Placental pericyte (primary cell): ENCODE data around the gene PCDHGA1. TPM values are rescaled to one million over a fixed set of nuclear protein-coding genes. Genes with fewer than 3 reads are reported as not detected.

Experiments
- total RNA-seq: library from RNA; depleted of rRNA; stranded (reverse); fragments of >200 nt; gene quantifications from 2 replicates; pipeline ENCODE4 v1.2.3, GENCODE V29; 2012

PCDHGA1 gene
- 0.43 and 0.88 TPM in 2 replicates for total RNA-seq

DNA sequence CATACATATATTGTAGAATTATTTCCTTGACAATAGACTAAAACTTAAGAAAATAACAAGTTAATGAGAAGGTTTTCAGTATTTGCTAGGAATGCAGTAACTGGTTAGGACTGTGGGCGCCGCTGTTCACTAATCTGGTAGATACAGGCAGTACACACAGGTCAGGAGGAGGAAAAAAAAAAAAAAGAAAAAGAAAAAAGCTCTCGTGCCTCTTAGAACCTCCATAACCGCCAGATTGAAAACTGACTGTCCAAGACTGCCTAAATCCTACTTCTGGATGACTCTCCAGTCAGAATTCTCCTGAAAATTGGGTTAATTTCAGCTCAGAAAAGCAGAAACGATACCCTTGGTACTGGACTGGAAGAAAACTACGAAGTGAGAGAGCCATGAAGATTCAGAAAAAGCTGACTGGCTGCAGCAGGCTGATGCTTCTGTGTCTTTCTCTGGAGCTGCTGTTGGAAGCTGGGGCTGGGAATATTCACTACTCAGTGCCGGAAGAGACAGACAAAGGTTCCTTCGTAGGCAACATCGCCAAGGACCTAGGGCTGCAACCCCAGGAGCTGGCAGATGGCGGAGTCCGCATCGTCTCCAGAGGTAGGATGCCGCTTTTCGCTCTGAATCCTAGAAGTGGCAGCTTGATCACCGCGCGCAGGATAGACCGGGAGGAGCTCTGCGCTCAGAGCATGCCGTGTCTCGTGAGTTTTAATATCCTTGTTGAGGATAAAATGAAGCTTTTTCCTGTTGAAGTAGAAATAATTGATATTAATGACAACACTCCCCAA lies at the start of gene PCDHGA1:
PCDHGA1 (plus strand) TSS at position 216 of the 782 bp plus-strand sequence.

DNA sequence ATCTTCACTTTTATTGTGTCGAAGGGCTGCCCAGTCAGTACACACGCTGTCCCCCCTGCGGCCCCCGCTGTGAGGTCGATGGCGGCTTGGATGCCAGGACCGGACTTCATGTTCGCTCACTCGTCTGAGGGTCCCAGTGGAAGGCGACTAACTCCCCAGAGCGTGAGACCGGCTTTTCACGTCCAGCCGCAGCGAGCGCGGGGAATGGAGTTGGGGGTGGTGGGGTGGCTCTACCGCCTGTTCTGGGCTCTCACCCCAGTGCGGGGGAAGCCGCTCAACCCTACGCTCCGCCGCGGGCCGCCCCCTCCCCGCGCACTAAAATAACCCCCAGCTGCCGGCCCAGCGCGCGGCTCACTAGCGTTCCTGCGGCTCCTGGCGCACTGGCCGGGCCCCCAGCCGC lies 26.6 kb upstream of the PCDHGA1 start, which contains the start of gene SLC25A2:
SLC25A2 (minus strand) TSS at position 294 of the 400 bp plus-strand sequence; CDS start at position 110, 184 bp downstream.

DNA sequence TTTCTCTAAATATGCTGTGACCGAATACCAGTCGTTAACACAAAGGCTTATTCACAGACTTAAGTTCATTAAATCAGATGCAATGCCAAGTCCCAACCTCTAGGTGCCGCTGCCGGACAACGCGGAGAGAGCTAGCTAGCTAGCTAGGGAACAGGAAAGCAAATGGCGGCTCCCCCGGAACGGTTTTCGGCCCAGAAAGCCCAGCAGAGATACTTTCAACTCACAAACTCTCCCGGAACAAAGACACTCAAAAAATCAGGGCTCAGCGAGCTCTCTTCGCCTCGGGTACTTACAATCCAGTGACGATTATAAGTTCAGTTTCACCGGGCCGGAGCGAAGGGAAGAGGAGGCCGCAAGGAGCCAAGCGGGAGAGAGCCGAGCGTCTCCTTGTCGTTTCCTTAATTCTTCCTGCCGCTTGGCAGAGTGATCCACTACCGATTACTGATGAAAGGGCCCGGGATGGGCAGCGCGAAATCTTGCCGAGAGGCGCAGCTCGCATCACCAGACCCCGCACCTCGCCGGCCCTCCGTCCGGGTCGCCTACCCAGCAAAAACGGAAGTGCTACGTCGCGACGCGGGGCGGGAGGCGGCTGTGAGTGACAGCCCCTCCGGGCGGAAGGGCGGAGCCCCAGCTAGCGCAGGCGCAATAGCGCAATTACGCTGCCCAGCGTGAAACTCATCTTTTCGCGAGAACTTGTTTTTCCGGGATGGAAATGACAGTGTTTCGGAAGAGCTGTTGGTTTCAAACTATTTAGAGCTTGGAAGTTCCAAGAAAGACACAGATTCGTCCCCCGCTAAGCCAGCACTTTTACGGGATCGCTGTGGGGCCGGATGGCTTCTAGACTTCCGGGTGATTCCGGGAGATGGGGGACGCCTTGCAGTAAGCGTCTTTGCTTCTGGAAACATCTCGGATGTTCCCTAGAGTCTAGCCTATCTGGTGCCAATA lies 9.8 kb upstream of the PCDHGA1 start, which contains the start of gene TAF7:
TAF7 (minus strand) TSS at position 560 of the 945 bp plus-strand sequence. CDS start 740 bp downstream, outside the sequence.

DNA sequence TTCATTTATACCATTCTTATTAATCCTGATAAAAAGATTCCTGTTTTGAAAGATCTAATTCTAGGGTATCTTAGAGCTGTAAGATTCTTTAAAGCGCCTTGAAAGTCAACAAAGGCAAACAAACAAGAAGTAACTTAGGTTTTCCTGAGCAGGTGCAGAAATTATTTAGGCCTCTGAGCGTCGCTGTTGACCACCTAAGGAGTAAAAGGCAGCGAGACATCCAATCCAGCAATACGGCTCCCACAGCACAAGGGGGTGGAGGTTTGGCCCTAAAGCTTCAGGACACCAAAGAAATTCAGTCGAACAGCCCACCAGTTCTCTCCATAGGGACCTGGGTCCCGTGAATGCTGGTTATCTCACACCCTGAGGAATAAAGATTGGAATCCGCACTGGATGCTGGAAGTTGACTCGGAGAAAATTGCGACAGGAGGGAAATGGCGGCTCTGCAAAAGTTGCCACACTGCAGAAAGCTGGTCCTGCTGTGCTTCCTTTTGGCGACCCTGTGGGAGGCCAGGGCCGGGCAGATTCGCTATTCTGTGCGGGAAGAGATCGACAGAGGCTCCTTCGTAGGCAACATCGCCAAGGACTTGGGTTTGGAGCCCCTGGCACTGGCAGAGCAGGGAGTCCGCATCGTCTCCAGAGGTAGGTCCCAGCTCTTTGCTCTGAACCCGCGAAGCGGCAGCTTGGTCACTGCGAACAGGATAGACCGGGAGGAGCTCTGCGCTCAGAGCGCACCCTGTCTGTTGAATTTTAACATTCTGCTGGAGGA lies 8.4 kb downstream of the PCDHGA1 start, which contains the start of gene PCDHGA2:
PCDHGA2 (plus strand) TSS at position 223 of the 769 bp plus-strand sequence.

DNA sequence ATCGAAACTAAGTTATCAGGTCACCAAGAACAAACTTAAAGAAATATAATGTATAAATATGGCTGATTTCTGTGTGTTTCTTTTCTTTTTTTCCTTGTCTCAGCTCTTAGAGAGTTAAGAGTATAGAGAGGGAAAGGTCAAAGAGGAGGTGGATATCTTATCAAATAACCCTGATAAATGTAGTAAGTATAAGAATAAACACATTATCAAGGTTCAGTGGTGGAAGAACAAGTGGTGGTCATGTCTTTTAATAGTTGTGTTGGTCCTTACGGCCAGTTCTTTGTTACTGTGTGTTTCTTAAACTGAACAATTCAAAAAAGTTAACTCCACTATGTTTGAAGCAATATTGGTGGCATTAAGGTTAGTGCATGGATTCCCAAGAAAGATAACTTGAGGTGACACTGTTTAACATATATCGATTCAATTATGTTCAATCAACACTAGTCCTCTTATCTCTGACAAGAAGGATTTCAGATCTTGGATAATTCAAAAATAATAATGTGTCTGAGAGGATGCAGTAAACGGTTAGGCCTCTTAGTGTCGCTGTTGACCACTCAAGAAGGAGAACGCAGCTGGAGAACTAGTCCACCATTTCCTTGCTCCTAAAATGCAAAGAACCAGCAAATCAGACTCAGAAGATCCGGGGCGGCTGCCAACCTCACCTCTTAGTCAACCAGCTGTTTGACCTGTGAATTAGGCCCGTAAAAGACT lies 13.1 kb downstream of the PCDHGA1 start, which contains the start of gene PCDHGA3:
PCDHGA3 (plus strand) TSS at position 588 of the 711 bp plus-strand sequence. CDS start 205 bp downstream, outside the sequence.

DNA sequence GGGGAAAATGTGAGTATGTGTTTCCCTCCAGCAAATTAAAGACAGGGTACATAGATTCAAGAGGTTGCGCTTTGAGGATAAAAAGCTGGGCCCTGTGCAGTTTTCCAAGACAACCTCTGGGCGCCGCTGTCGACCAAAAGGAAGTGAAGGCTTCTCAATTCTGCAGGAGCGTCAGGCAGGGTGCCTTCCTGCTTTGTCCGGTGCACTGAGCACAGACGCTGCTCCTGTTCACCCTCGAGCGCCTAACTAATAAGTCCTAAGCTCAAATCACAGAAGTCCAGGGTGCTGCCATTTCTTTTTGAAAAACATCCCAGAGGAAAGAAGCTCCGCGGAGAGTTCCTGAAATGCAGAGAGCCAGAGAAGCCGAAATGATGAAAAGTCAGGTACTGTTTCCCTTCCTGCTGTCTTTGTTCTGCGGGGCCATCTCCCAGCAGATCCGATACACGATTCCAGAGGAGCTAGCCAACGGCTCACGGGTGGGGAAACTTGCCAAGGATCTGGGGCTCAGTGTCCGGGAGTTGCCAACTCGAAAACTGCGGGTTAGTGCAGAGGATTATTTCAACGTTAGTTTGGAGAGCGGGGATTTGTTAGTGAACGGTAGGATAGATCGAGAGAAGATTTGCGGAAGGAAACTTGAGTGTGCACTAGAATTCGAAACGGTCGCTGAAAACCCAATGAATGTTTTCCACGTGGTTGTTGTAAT lies 19.8 kb downstream of the PCDHGA1 start, which contains the start of gene PCDHGB1:
PCDHGB1 (plus strand) TSS at position 183 of the 703 bp plus-strand sequence; CDS start at position 345, 162 bp downstream.

DNA sequence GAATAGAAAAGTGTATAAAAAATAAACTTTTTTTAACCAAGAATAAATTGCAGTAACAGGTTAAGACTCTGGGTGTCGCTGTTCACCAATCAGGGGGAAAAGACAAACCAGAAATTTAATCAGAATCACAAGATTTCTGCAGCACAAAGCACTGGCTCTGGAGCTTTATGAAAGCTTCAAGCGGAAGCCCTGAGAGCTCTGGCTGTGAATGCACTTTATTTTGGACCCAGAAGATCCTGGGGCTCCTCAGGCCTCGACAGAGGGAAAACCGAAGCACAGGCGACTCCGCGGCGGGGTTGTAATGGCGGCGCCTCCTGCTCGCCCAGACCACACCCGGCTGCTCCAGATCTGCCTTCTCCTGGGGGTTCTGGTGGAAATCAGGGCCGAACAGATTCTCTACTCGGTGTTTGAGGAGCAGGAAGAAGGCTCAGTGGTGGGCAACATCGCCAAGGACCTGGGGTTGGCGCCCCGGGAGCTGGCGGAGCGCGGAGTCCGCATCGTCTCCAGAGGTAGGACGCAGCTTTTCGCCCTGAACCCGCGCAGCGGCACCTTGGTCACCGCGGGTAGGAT lies 24.7 kb downstream of the PCDHGA1 start, which contains the start of gene PCDHGA4:
PCDHGA4 (plus strand) TSS at position 122 of the 570 bp plus-strand sequence; CDS start at position 209, 87 bp downstream.

DNA sequence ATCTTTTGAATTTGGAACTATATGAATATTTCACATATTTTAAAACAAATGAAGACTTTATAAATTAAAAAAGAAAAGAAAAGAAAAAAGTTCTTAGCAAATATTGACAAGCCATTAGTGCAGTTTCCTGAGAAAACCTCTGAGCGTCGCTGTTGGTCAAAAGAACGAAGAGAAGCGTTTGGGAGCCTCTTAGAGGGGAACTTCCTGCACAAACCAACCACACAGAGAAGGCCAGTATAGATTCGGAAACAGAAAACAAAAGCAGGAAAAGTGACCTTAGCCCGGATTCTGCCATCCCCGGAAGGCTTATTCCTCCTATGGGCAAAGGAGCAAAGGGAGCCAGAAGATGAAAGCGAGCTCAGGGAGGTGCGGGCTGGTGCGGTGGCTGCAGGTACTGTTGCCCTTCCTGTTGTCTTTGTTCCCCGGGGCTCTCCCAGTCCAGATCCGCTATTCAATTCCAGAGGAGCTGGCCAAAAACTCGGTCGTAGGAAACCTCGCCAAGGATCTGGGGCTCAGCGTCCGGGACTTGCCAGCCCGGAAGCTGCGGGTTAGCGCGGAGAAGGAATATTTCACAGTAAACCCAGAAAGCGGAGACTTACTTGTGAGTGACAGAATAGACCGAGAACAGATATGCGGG lies 29.6 kb downstream of the PCDHGA1 start, which contains the start of gene PCDHGB2:
PCDHGB2 (plus strand) TSS at position 205 of the 637 bp plus-strand sequence; CDS start at position 347, 142 bp downstream.

DNA sequence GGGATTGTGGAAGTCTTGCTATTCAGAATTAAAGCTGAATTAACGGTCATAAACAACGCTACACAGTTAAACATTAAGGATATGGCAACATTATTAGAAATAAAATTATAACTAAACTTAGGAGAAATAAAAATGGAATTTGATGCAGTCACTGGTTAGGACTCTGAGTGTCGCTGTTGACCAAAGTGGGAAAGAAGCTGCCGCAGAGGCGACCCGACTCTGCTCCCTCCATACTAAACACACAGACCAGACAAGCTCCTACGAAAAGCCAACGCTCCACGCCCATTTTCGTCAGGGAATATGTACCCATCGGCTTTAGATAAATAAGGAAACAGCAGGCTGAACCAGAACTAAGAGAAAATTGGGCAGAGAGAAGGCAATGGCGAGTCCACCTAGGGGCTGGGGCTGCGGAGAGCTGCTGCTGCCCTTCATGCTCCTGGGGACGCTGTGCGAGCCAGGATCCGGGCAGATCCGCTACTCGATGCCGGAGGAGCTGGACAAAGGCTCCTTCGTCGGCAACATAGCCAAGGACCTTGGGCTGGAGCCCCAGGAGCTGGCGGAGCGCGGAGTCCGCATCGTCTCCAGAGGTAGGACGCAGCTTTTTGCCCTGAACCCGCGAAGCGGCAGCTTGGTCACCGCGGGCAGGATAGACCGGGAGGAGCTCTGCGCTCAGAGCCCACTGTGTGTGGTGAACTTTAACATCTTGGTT lies 33.8 kb downstream of the PCDHGA1 start, which contains the start of gene PCDHGA5:
PCDHGA5 (plus strand) TSS at position 211 of the 709 bp plus-strand sequence; CDS start at position 380, 169 bp downstream.

DNA sequence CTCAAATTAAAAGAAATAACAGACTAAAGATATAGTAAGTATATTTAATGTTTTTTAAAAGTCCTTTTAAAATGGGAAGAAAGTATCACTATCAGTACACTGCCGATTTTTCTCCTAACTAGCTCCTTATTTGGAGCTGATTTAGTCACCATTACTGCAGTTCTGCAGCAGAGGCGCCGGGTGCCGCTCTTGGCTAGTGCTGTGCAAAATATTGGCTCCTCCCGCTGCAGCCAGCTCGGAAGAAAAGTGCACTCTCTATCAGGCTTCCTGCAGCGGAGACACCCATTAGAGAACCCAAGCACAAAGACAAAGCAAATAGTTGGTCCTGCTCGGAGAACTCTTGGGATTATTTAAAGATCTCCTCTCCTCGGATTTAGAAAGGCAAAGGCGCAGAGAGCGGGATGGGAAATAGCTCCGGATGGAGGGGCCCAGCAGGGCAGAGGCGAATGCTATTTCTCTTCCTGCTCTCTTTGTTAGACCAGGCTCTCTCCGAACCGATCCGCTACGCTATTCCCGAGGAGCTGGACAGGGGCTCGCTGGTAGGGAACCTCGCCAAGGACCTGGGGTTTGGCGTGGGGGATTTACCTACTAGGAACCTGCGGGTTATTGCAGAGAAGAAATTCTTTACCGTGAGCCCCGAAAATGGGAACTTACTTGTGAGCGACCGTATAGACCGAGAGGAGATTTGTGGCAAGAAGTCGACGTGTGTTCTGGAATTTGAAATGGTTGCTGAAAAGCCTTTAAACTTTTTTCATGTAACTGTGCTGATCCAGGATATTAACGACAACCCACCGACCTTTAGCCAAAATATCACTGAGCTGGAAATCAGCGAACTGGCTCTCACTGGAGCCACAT lies 39.9 kb downstream of the PCDHGA1 start, which contains the start of gene PCDHGB3:
PCDHGB3 (plus strand) TSS at position 249 of the 855 bp plus-strand sequence; CDS start at position 402, 153 bp downstream.

DNA sequence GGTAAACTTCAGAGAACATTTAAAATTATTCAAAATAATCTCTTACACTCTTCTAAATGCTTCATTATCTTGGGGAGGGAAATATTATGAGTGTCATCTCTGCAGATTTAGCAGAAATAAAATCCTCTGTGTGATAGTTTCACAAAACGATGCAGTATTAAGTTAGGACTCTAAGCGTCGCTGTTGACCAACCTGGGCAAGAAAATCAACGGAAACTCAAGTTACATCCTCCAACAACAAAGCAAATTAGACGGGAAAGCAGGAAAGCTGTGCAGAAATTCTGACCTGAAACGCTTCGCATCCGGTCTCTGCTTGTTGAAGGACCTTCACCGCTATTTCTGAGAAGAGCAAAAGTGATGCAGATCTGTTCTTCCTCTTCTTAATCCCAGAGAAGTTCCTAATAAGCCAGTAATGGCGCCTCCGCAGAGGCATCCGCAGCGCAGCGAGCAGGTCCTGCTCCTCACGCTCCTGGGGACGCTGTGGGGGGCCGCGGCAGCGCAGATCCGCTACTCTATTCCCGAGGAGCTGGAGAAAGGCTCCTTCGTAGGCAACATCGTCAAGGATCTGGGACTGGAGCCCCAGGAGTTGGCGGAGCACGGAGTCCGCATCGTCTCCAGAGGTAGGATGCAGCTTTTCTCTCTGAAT lies 43.5 kb downstream of the PCDHGA1 start, which contains the start of gene PCDHGA6:
PCDHGA6 (plus strand) TSS at position 219 of the 645 bp plus-strand sequence; CDS start at position 412, 193 bp downstream.

DNA sequence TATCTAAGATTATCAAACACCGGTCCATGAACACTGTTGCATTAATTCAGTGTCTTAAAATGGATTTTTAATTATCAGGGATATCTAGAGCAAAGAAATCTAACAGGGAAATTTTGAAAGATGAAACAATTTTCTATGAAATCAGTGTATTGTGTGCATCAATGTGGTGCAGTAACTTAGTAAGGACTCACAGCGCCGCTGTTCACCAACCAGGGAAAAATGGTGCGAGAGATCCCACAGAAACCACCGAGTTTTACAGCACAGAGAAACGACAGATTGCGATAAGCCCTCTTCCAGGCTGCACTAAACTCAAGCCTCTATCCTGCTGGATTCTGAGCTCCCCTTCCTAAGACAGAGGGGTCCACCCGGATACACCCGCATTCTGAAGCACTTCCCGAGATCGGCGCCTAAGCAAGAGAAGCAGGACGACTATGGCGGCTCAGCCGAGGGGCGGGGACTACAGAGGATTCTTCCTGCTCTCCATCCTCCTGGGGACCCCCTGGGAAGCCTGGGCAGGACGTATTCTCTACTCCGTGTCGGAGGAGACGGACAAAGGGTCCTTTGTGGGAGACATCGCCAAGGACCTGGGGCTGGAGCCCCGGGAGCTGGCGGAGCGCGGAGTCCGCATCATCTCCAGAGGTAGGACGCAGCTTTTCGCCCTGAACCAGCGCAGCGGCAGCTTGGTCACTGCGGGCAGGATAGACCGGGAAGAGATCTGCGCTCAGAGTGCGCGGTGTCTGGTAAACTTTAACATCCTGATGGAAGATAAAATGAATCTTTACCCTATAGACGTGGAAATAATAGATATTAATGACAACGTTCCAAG lies 52.4 kb downstream of the PCDHGA1 start, which contains the start of gene PCDHGA7:
PCDHGA7 (plus strand) TSS at position 274 of the 826 bp plus-strand sequence; CDS start at position 432, 158 bp downstream.

DNA sequence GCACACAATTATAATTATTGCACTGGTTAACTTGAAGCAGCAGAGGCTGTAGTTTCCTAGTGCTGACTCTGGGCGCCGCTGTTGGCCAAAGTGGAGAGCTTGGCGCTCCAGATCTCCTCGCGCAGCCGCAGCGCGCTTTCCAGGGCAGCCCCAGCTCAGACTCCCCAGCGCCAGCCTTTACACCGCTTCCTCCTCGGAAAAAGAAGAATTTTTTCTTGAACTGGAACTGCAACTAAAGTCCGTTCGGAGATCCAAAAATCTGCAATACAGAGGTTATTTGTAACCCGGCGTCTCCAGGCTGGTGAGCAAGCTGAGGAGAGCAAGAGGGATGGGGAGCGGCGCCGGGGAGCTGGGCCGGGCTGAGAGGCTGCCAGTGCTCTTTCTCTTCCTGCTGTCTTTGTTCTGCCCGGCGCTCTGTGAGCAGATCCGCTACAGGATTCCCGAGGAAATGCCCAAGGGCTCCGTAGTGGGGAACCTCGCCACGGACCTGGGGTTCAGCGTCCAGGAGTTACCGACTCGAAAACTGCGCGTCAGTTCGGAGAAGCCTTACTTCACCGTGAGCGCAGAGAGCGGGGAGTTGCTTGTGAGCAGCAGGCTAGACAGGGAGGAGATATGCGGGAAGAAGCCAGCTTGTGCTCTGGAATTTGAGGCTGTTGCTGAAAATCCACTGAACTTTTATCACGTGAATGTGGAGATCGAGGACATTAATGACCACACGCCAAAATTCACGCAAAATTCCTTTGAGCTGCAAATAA lies 57.4 kb downstream of the PCDHGA1 start, which contains the start of gene PCDHGB4:
PCDHGB4 (plus strand) TSS at position 142 of the 755 bp plus-strand sequence; CDS start at position 329, 187 bp downstream.

DNA sequence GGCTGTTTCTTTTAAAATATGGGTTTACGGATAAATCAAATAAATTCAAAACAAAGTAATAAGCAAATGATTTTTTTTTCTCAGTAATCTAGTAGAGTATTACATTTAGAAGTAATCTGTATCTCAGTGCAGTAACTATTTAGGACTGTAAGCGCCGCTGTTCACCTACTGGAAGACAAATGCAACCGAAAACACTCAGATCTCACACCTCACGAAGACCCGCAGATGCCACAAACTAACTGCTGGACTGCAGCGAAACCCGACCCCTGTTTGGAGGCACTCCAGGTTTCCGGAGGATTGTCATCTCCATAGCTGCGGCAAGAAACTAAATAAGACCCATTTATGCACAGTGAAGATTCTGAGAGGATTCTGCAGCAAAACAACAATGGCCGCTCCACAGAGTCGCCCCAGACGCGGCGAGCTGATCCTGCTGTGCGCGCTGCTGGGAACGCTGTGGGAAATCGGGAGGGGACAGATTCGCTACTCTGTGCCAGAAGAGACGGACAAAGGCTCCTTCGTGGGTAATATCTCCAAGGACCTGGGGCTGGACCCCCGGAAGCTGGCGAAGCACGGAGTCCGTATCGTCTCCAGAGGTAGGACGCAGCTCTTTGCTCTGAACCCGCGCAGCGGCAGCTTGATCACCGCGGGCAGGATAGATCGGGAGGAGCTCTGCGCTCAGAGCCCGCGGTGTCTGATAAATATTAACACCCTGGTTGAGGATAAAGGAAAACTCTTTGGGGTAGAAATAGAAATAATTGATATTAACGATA lies 62.3 kb downstream of the PCDHGA1 start, which contains the start of gene PCDHGA8:
PCDHGA8 (plus strand) TSS at position 205 of the 770 bp plus-strand sequence; CDS start at position 386, 181 bp downstream.

